ENCODE measurements around the gene UNC45B. TPM values are rescaled to one million over a fixed set of nuclear protein-coding genes. Genes with fewer than 3 reads are reported as not detected.

The UNC45B gene
- polyA plus RNA-seq, 1 donor from 2014 or later = not detected

- no peaks in the 10 kb centered on the region for H3K36me3 ChIP-seq (ENCODE audit: insufficient read depth, low read length)
- no peak overlapping the region for H2AFZ ChIP-seq (ENCODE audit: low read depth, low read length)
- no peak for TF ChIP-seq POLR2AphosphoS5 (IDR thresholded peaks at IDR 0.05)
- no peak for TF ChIP-seq MXI1 (conservative IDR thresholded peaks at IDR 0.05; ENCODE audit: poor library complexity, severe bottlenecking)
- TF ChIP-seq EP300 (conservative IDR thresholded peaks at IDR 0.05; ENCODE audit: poor library complexity, severe bottlenecking) = no peak
- no peak for TF ChIP-seq REST (IDR thresholded peaks at IDR 0.05; ENCODE audit: borderline replicate concordance)
- TF ChIP-seq RAD21 (conservative IDR thresholded peaks at IDR 0.05) = no peak
- no peak for TF ChIP-seq TAF1 (IDR thresholded peaks at IDR 0.05; ENCODE audit: low read depth)
- TF ChIP-seq SMC3 (conservative IDR thresholded peaks at IDR 0.05; ENCODE audit: poor library complexity) = no peak
- TF ChIP-seq EZH2 (IDR thresholded peaks at IDR 0.05; ENCODE audit: borderline replicate concordance, insufficient read depth, low read length, poor library complexity, severe bottlenecking) = no peak
- TF ChIP-seq CTCF (IDR thresholded peaks at IDR 0.05; ENCODE audit: poor library complexity, severe bottlenecking) = no peak
- no peaks in the 10 kb centered on the region for H3K27me3 ChIP-seq (ENCODE audit: insufficient read depth, low read depth, low read length)
- H3K27ac ChIP-seq (ENCODE audit: low read length) = no peak overlapping the region
- no peak overlapping the region for H3K4me2 ChIP-seq (ENCODE audit: low read length)
- no peaks in the 10 kb centered on the region for H4K20me1 ChIP-seq (ENCODE audit: insufficient read depth)
- no peaks in the 10 kb centered on the region for H3F3A ChIP-seq (ENCODE audit: insufficient read depth, low read length, poor library complexity, severe bottlenecking)
- no peak overlapping the region for H3K9ac ChIP-seq (ENCODE audit: low read length)
- H3K9me3 ChIP-seq (ENCODE audit: low read length) = no peaks in the 10 kb centered on the region
- no peaks in the 10 kb centered on the region for H3K9me2 ChIP-seq (ENCODE audit: insufficient read depth, low read length)
- no peak overlapping the region for H3K4me3 ChIP-seq (ENCODE audit: low read length)
- no peaks in the 10 kb centered on the region for H3K79me2 ChIP-seq (replicated peaks; ENCODE audit: insufficient read depth, low read length)
These were observed 27.3 kb downstream of the UNC45B start for GRCh38 chr17:35174835-35175334.

- Histone ChIP-seq H3K27me3 (ENCODE audit: insufficient read depth, low read depth, low read length) (no peaks in the 10 kb centered on the region), H3K9me3 (ENCODE audit: low read length) (no peaks in the 10 kb centered on the region), H4K20me1 (ENCODE audit: insufficient read depth) (no peaks in the 10 kb centered on the region), H3K79me2 (replicated peaks; ENCODE audit: insufficient read depth, low read length) (no peaks in the 10 kb centered on the region), H3K9ac (ENCODE audit: low read length) (no peak overlapping the region), H3K4me2 (ENCODE audit: low read length) (no peak overlapping the region), H2AFZ (ENCODE audit: low read depth, low read length) (no peak overlapping the region), H3K27ac (ENCODE audit: low read length) (no peak overlapping the region), H3K9me2 (ENCODE audit: insufficient read depth, low read length) (no peaks in the 10 kb centered on the region), H3K36me3 (ENCODE audit: insufficient read depth, low read length) (no peaks in the 10 kb centered on the region), H3F3A (ENCODE audit: insufficient read depth, low read length, poor library complexity, severe bottlenecking) (no peaks in the 10 kb centered on the region), H3K4me3 (ENCODE audit: low read length) (no peak overlapping the region)
- no peak for TF ChIP-seq TAF1 (IDR thresholded peaks at IDR 0.05; ENCODE audit: low read depth)
- TF ChIP-seq POLR2AphosphoS5 (IDR thresholded peaks at IDR 0.05) = no peak
- no peak for TF ChIP-seq RAD21 (conservative IDR thresholded peaks at IDR 0.05)
- TF ChIP-seq REST (IDR thresholded peaks at IDR 0.05; ENCODE audit: borderline replicate concordance) = no peak
- TF ChIP-seq MXI1 (conservative IDR thresholded peaks at IDR 0.05; ENCODE audit: poor library complexity, severe bottlenecking) = no peak
- no peak for TF ChIP-seq SMC3 (conservative IDR thresholded peaks at IDR 0.05; ENCODE audit: poor library complexity)
- TF ChIP-seq CTCF (IDR thresholded peaks at IDR 0.05; ENCODE audit: poor library complexity, severe bottlenecking) = no peak
- TF ChIP-seq EZH2 (IDR thresholded peaks at IDR 0.05; ENCODE audit: borderline replicate concordance, insufficient read depth, low read length, poor library complexity, severe bottlenecking) = no peak
- no peak for TF ChIP-seq EP300 (conservative IDR thresholded peaks at IDR 0.05; ENCODE audit: poor library complexity, severe bottlenecking)
These were observed 28.2 kb downstream of the UNC45B start for GRCh38 chr17:35175638-35176415.
